Measurements from ENCODE around the gene SORL1-AS1.

The SORL1-AS1 gene

GRCh38 chr11:121415856-121416255, 36.9 kb downstream of the SORL1-AS1 start:
- no TSS peak for BruUV-seq (replicated peaks)
- CTCF ChIA-PET, result no interaction called here
- no peak for FAIRE-seq

More at GRCh38 chr11:121415856-121416255, 36.9 kb downstream of the SORL1-AS1 start:
- Histone ChIP-seq H2AFZ (ENCODE audit: low read depth, low read length) (no peak overlapping the region), H3K9me1 (replicated peaks; ENCODE audit: control insufficient read depth, extremely low read depth, insufficient read depth, low read length) (no peaks in the 10 kb centered on the region), H3K79me2 (ENCODE audit: control insufficient read depth, insufficient read depth, low read length) (no peaks in the 10 kb centered on the region), H3K27ac (ENCODE audit: insufficient read depth, low read depth, low read length) (no peak overlapping the region), H3K4me1 (ENCODE audit: control insufficient read depth, extremely low read depth, insufficient read depth, low read length) (no peaks in the 10 kb centered on the region), H4K20me1 (replicated peaks; ENCODE audit: control insufficient read depth, extremely low read depth, insufficient read depth, low read length) (no peaks in the 10 kb centered on the region), H3K9ac (replicated peaks; ENCODE audit: extremely low read depth, insufficient read depth, low read length) (no peak overlapping the region), H3K36me3 (ENCODE audit: control insufficient read depth in 2 of 2, extremely low read depth in 1 of 2, insufficient read depth in 2 of 2, low read length in 2 of 2) (no peaks in the 10 kb centered on the region), H3K9me3 (replicated peaks; ENCODE audit: control insufficient read depth, insufficient read depth, low read length) (no peaks in the 10 kb centered on the region), H3K4me2 (ENCODE audit: insufficient read depth, low read length) (no peak overlapping the region), H3K4me3 (replicated peaks in 1 of 3; ENCODE audit: insufficient read depth in 1 of 3, low read depth in 1 of 3, low read length in 3 of 3) (no peak overlapping the region), H3K27me3 (ENCODE audit: control insufficient read depth in 2 of 2, insufficient read depth in 2 of 2, low read length in 2 of 2) (no peaks in the 10 kb centered on the region)
- DNase-seq (ENCODE audit: low read depth, low spot score), result no peak
- TF ChIP-seq CTCF (IDR thresholded peaks at IDR 0.05; ENCODE audit: extremely low read depth in 1 of 2, insufficient read depth in 1 of 2, low read depth in 1 of 2, low read length in 2 of 2), result no peak
- no peak for TF ChIP-seq POLR2AphosphoS5 (IDR thresholded peaks at IDR 0.05; ENCODE audit: insufficient read depth, low read depth, low read length)
- no peak for TF ChIP-seq FOS (IDR thresholded peaks at IDR 0.05; ENCODE audit: borderline replicate concordance, insufficient read depth, low read length)
- TF ChIP-seq EZH2 (IDR thresholded peaks at IDR 0.05; ENCODE audit: borderline replicate concordance, low read depth, low read length, severe bottlenecking), result no peak
- TF ChIP-seq JUN (IDR thresholded peaks at IDR 0.05; ENCODE audit: borderline replicate concordance, insufficient read depth, insufficient read length, low read depth), result no peak
- no peak for TF ChIP-seq MYC (IDR thresholded peaks at IDR 0.05; ENCODE audit: low read depth, low read length)
- TF ChIP-seq GATA2 (IDR thresholded peaks at IDR 0.05; ENCODE audit: insufficient read depth, insufficient read length, low read depth, low read length), result no peak
- TF ChIP-seq POLR2A (IDR thresholded peaks at IDR 0.05; ENCODE audit: low read depth, low read length), result no peak
- dilution Hi-C loops (cut with MboI; ENCODE audit: extremely low pct_ligation_motif_present, low sequenced_read_pairs), result no loop called here
- intact Hi-C loops (cut with micrococcal nuclease), result no loop called here
- POLR2A ChIA-PET, result no interaction called here
